GM10847 (cell line): ENCODE measurements around the gene EPHB4.

Experiments used
- POLR2A ChIP-seq: IDR thresholded peaks from 2 replicates; pipeline ENCODE4 v1.6.1; 2011; ENCODE audit not compliant: insufficient read length; ENCODE audit errors: extremely low read depth

EPHB4 gene

GRCh38 chr7:100804681-100805431 lies 22.5 kb downstream of the EPHB4 start:
- no peak for TF ChIP-seq POLR2A

- no peak for TF ChIP-seq POLR2A
Observed at GRCh38 chr7:100803398-100804161, 23.7 kb downstream of the EPHB4 start.

- no peak for TF ChIP-seq POLR2A
Observed at GRCh38 chr7:100802951-100803350, 24.4 kb downstream of the EPHB4 start.

GRCh38 chr7:100801833-100802568 lies 25.3 kb downstream of the EPHB4 start:
- no peak for TF ChIP-seq POLR2A

- no peak for TF ChIP-seq POLR2A
Observed at GRCh38 chr7:100799037-100799896, 28.1 kb downstream of the EPHB4 start.

GRCh38 chr7:100794741-100795140 lies 32.6 kb downstream of the EPHB4 start:
- TF ChIP-seq POLR2A = no peak

GRCh38 chr7:100793806-100794660 lies 33.3 kb downstream of the EPHB4 start:
- no peak for TF ChIP-seq POLR2A

GRCh38 chr7:100791881-100792666 lies 35.2 kb downstream of the EPHB4 start:
- no peak for TF ChIP-seq POLR2A

- no peak for TF ChIP-seq POLR2A
Observed at GRCh38 chr7:100789055-100789454, 38.3 kb downstream of the EPHB4 start.

- no peak for TF ChIP-seq POLR2A
Observed at GRCh38 chr7:100786323-100786722, 41.0 kb downstream of the EPHB4 start.

GRCh38 chr7:100785878-100786277 lies 41.4 kb downstream of the EPHB4 start:
- no peak for TF ChIP-seq POLR2A

GRCh38 chr7:100783804-100784203 lies 43.5 kb downstream of the EPHB4 start:
- TF ChIP-seq POLR2A = no peak

GRCh38 chr7:100781255-100781654 lies 46.1 kb downstream of the EPHB4 start:
- no peak for TF ChIP-seq POLR2A
